ENCODE measurements around the gene CCDC28B.
A peak's percentile ranks its signal among the peaks of the same experiment; 100 is the strongest.

DNA sequence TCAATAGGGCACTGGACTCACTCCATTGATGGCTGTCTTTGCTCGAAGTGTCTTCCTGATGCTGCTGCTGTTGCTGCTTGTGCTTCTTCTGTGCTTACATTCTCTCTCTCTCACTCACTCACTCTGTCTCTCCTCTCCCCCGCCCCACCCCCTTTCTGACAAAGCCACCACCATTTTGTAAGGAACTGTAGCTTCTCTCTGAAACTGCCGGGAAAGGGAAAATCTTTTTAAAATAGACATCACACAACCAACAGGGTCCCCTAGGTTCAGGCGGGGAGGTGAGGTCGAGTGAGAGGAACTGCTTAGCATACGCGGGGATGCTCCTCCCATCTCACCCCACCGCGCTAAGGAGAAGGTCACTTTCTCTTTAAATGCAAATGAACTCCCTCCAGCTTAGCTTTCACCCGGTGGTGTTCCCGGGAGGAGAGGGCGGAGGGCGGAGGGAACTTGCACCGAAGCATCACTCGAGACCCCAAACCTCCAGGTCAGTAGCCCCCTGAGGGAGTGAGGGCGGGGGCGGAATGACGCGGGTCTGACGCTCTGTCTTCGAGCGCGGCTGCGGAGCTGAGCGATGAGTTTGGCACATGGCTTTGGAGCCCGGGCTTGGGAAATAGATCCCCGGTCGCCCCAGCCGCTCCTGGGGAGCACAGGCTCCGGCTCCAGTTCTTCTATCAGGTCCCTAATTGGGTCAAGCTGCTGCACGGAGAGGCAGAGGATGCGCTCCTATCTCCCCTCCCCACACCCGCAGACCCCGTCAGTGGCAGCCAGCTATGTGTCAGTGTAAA is at the start of gene CCDC28B:
- TF ChIP-seq POLR2A (IDR thresholded peaks at IDR 0.05): peak in 1 of 2 donors; percentile 14
- TF ChIP-seq, protein P1, sequence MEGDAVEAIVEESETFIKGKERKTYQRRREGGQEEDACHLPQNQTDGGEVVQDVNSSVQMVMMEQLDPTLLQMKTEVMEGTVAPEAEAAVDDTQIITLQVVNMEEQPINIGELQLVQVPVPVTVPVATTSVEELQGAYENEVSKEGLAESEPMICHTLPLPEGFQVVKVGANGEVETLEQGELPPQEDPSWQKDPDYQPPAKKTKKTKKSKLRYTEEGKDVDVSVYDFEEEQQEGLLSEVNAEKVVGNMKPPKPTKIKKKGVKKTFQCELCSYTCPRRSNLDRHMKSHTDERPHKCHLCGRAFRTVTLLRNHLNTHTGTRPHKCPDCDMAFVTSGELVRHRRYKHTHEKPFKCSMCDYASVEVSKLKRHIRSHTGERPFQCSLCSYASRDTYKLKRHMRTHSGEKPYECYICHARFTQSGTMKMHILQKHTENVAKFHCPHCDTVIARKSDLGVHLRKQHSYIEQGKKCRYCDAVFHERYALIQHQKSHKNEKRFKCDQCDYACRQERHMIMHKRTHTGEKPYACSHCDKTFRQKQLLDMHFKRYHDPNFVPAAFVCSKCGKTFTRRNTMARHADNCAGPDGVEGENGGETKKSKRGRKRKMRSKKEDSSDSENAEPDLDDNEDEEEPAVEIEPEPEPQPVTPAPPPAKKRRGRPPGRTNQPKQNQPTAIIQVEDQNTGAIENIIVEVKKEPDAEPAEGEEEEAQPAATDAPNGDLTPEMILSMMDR (IDR thresholded peaks at IDR 0.05): no peak
